WI38 (cell line): ENCODE measurements around the gene OBSCN.

Experiments
- H3K4me3 ChIP-seq: 2 replicates; pipeline ENCODE4 v1.5.1; 2011; ENCODE audit warnings: low read depth, mild to moderate bottlenecking, control low read depth, low read length
- CTCF ChIP-seq: IDR thresholded peaks from 2 replicates; pipeline ENCODE4 v1.5.1; 2012; ENCODE audit warnings: low read depth, mild to moderate bottlenecking, control low read depth, low read length

The OBSCN gene

DNA sequence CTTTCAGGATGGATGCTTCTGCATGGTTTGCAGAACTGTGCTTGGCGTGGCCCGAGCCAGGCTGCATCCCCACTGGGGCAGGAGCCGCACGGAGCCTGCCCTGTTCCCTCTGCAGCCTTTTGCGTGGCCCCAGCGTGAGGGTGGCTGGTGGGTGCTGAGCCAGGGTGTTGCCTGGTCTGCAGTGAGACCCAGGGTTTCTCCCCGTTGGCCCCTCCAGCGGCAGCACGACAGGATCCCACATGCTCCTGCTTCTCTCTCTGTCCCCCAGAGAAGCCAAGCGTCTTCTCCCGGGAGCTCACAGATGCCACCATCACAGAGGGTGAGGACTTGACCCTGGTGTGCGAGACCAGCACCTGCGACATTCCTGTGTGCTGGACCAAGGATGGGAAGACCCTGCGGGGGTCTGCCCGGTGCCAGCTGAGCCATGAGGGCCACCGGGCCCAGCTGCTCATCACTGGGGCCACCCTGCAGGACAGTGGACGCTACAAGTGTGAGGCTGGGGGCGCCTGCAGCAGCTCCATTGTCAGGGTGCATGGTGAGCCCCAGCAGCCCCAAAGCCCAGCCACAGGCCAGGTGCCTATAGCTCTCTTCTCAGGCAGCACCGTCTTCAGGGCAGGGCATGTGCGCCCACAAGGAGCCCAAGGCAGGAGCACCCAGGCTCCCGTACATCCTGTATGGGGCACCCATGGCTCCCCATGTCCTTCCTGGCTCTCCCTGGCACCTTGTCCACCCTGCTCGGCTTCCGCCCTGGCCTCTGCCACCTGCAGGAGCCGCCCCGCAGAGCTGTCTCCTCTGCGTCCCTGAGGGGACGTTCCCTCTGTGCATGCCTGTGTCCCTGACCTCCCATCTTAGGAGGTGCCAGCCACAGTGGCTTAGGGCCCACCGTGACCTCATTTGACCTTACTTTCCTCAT, 78.9 kb downstream of the OBSCN start:
- no peak for TF ChIP-seq CTCF
- H3K4me3 ChIP-seq = no peak overlapping the region

- H3K4me3 ChIP-seq = no peak overlapping the region
- TF ChIP-seq CTCF = no peak
These were observed 79.9 kb downstream of the OBSCN start for GRCh38 chr1:228287541-228288425.

- H3K4me3 ChIP-seq = no peak overlapping the region
- TF ChIP-seq CTCF = no peak
These were observed 80.8 kb downstream of the OBSCN start for GRCh38 chr1:228288536-228289238.

GRCh38 chr1:228289239-228289849, 81.5 kb downstream of the OBSCN start:
- TF ChIP-seq CTCF = no peak

GRCh38 chr1:228289996-228290881, 82.4 kb downstream of the OBSCN start:
- no peak overlapping the region for H3K4me3 ChIP-seq
- TF ChIP-seq CTCF = no peak; the same call in 1 of the 2 replicates

More at GRCh38 chr1:228289239-228289849, 81.5 kb downstream of the OBSCN start:
- no peak overlapping the region for H3K4me3 ChIP-seq
